ENCODE measurements around the gene HOXD3.
A peak's percentile ranks its signal among the peaks of the same experiment; 100 is the strongest.

HOXD3 gene

GRCh38 chr2:176122052-176122682, 34.9 kb upstream of the HOXD3 start:
- DNase-seq: peak; percentile 87

GRCh38 chr2:176122683-176123410, 34.3 kb upstream of the HOXD3 start, which contains the start of gene HOXD9:
Gene HOXD9 (plus strand): TSS chr2:176122719. CDS start chr2:176122769, 50 bp downstream.
- DNase-seq: no peak

GRCh38 chr2:176123411-176124109, 33.5 kb upstream of the HOXD3 start:
- DNase-seq: no peak

- no peak for DNase-seq
Observed at GRCh38 chr2:176124110-176124946, 32.8 kb upstream of the HOXD3 start.

GRCh38 chr2:176124947-176125771, 31.9 kb upstream of the HOXD3 start:
- no peak for DNase-seq

- no peak for DNase-seq
Observed at GRCh38 chr2:176125772-176126054, 31.4 kb upstream of the HOXD3 start.

- peak; percentile 83 for DNase-seq
Observed at GRCh38 chr2:176126929-176127773, 30.0 kb upstream of the HOXD3 start.

- no peak for DNase-seq
Observed at GRCh38 chr2:176127774-176128072, 29.4 kb upstream of the HOXD3 start.

- peak; percentile 51 for DNase-seq
Observed at GRCh38 chr2:176128172-176128981, 28.7 kb upstream of the HOXD3 start.

- peak; percentile 43 for DNase-seq
Observed at GRCh38 chr2:176128982-176129796, 27.9 kb upstream of the HOXD3 start, which contains the start of gene HOXD8. Gene HOXD8 (plus strand): TSS chr2:176129705. CDS start chr2:176130367, 662 bp downstream.

GRCh38 chr2:176129813-176130146, 27.3 kb upstream of the HOXD3 start:
- no peak for DNase-seq

GRCh38 chr2:176130147-176130956, 26.8 kb upstream of the HOXD3 start:
- no peak for DNase-seq

GRCh38 chr2:176130957-176131847, 25.9 kb upstream of the HOXD3 start:
- no peak for DNase-seq

- DNase-seq: no peak
Observed at GRCh38 chr2:176131848-176132158, 25.3 kb upstream of the HOXD3 start.

- no peak for DNase-seq
Observed at GRCh38 chr2:176132205-176133171, 24.6 kb upstream of the HOXD3 start.

- DNase-seq: no peak
Observed at GRCh38 chr2:176133389-176133788, 23.7 kb upstream of the HOXD3 start.

- DNase-seq: no peak
Observed at GRCh38 chr2:176134035-176134434, 23.1 kb upstream of the HOXD3 start.
